Nephron (organoid): Measurements from ENCODE around the gene RALB.

Source experiments
- H3K27ac Mint-ChIP-seq, 3 experiments: 2 replicates each; pipeline ENCODE4 v1.8.0; 2020; ENCODE audit warnings: mixed read lengths in 3 of 3, mild to moderate bottlenecking in 2 of 3, moderate library complexity in 1 of 3
- H3K27me3 Mint-ChIP-seq: 2 replicates; pipeline ENCODE4 v1.8.0; 2021; ENCODE audit warnings: low read depth, mild to moderate bottlenecking, moderate library complexity, mixed read lengths
- H3K36me3 Mint-ChIP-seq: 2 replicates; pipeline ENCODE4 v1.8.0; 2020; ENCODE audit warnings: low read depth, mixed read lengths
- H3K4me1 Mint-ChIP-seq: 2 replicates; pipeline ENCODE4 v1.8.0; 2020; ENCODE audit warnings: mixed read lengths
- H3K4me3 Mint-ChIP-seq, 3 experiments: 2 replicates each; pipeline ENCODE4 v1.8.0; 2020; ENCODE audit warnings: mild to moderate bottlenecking in 3 of 3, mixed read lengths in 3 of 3, moderate library complexity in 2 of 3
- H3K9me3 Mint-ChIP-seq: 2 replicates; pipeline ENCODE4 v1.8.0; 2020; ENCODE audit warnings: mixed read lengths
- CTCF ChIP-seq, 3 experiments: fragments of 200-600 bp; sonication (generic); IDR thresholded peaks; one replicate each; pipeline ENCODE4 v1.5.0; 2021; ENCODE audit warnings: antibody characterized with exemption in 3 of 3; ENCODE audit not compliant: unreplicated experiment in 3 of 3

The RALB gene

GRCh38 chr2:120227111-120227991 lies 25.3 kb upstream of the RALB start:
- TF ChIP-seq CTCF (IDR thresholded peaks at IDR 0.05; ENCODE audit: unreplicated experiment in 3 of 3): no peak
- Mint-ChIP-seq H3K27me3 (peaks cover 58% of the 10 kb centered on the region), H3K27ac (no peak overlapping the region), H3K4me1 (peaks cover 7% of the 10 kb centered on the region), H3K36me3 (peaks cover 1% of the 10 kb centered on the region), H3K9me3 (no peaks in the 10 kb centered on the region), H3K4me3 (peak overlapping the region in 1 of 3 experiments; percentile 12)

GRCh38 chr2:120228503-120228902 lies 24.1 kb upstream of the RALB start:
- H3K27ac Mint-ChIP-seq: peak overlapping the region in 1 of 3 experiments; percentile 0
- H3K4me1 Mint-ChIP-seq: peaks cover 6% of the 10 kb centered on the region
- TF ChIP-seq CTCF (IDR thresholded peaks at IDR 0.05; ENCODE audit: unreplicated experiment in 3 of 3): no peak
- H3K9me3 Mint-ChIP-seq: no peaks in the 10 kb centered on the region
- no peaks in the 10 kb centered on the region for H3K36me3 Mint-ChIP-seq
- peaks cover 54% of the 10 kb centered on the region for H3K27me3 Mint-ChIP-seq
- H3K4me3 Mint-ChIP-seq: peak overlapping the region in 1 of 3 experiments; percentile 5

- peaks cover 6% of the 10 kb centered on the region for H3K4me1 Mint-ChIP-seq
- H3K9me3 Mint-ChIP-seq: no peaks in the 10 kb centered on the region
- H3K36me3 Mint-ChIP-seq: no peaks in the 10 kb centered on the region
- no peak overlapping the region for H3K27ac Mint-ChIP-seq
- H3K4me3 Mint-ChIP-seq: no peak overlapping the region
- no peak for TF ChIP-seq CTCF (IDR thresholded peaks at IDR 0.05; ENCODE audit: unreplicated experiment in 3 of 3)
- peaks cover 54% of the 10 kb centered on the region for H3K27me3 Mint-ChIP-seq
Measured at GRCh38 chr2:120229341-120229740, 23.3 kb upstream of the RALB start.

- Mint-ChIP-seq H3K9me3 (no peaks in the 10 kb centered on the region), H3K36me3 (no peaks in the 10 kb centered on the region), H3K27me3 (peaks cover 49% of the 10 kb centered on the region), H3K4me1 (peaks cover 6% of the 10 kb centered on the region), H3K27ac (no peak overlapping the region), H3K4me3 (peak overlapping the region in 1 of 3 experiments; percentile 49)
- no peak for TF ChIP-seq CTCF (IDR thresholded peaks at IDR 0.05; ENCODE audit: unreplicated experiment in 3 of 3)
Measured at GRCh38 chr2:120230515-120231471, 21.9 kb upstream of the RALB start.

GRCh38 chr2:120231564-120231973 lies 21.1 kb upstream of the RALB start:
- Mint-ChIP-seq H3K4me1 (peaks cover 6% of the 10 kb centered on the region), H3K4me3 (peak overlapping the region in 1 of 3 experiments; percentile 85), H3K9me3 (no peaks in the 10 kb centered on the region), H3K27ac (peak overlapping the region in 1 of 3 experiments; percentile 71), H3K36me3 (no peaks in the 10 kb centered on the region), H3K27me3 (peaks cover 42% of the 10 kb centered on the region)
- TF ChIP-seq CTCF (IDR thresholded peaks at IDR 0.05; ENCODE audit: unreplicated experiment in 3 of 3): no peak
